ENCODE data around the gene KRT5.

KRT5 gene

DNA sequence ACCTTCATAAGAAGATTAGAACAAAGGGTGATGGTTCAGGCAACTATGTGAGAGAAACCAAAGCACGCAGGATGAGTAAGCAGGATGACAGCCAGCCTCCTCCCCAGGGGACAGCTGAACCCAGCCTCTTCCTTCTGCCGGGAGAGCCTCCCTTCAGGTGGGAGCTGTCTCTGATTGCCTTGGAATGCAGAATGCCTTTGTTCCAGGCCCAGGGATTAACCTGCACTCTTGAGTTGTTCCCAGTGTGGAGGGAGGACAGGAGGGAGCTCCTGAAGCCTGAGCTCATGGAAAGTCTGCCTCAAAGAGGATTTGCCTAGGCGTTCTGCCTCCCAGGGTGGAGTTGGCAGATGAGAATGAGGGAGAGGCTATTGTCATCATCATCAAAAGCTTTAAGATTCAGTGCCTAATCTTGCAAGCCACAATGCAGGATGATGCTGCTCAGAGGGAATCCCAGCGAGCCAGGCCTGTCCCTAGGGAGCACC is 23.6 kb downstream of the KRT5 start:
- no peak for ATAC-seq
- no peak for TF ChIP-seq ZNF70 (CRISPR knock-in tag; IDR thresholded peaks at IDR 0.05)
- TF ChIP-seq, protein P1, sequence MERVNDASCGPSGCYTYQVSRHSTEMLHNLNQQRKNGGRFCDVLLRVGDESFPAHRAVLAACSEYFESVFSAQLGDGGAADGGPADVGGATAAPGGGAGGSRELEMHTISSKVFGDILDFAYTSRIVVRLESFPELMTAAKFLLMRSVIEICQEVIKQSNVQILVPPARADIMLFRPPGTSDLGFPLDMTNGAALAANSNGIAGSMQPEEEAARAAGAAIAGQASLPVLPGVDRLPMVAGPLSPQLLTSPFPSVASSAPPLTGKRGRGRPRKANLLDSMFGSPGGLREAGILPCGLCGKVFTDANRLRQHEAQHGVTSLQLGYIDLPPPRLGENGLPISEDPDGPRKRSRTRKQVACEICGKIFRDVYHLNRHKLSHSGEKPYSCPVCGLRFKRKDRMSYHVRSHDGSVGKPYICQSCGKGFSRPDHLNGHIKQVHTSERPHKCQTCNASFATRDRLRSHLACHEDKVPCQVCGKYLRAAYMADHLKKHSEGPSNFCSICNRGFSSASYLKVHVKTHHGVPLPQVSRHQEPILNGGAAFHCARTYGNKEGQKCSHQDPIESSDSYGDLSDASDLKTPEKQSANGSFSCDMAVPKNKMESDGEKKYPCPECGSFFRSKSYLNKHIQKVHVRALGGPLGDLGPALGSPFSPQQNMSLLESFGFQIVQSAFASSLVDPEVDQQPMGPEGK (CRISPR knock-in tag; IDR thresholded peaks at IDR 0.05; ENCODE audit: borderline replicate concordance): no peak
- TF ChIP-seq TCF4 (CRISPR knock-in tag; IDR thresholded peaks at IDR 0.05; ENCODE audit: borderline replicate concordance): no peak
- TF ChIP-seq ZFP3 (CRISPR knock-in tag; IDR thresholded peaks at IDR 0.05): no peak
- TF ChIP-seq, protein P2, sequence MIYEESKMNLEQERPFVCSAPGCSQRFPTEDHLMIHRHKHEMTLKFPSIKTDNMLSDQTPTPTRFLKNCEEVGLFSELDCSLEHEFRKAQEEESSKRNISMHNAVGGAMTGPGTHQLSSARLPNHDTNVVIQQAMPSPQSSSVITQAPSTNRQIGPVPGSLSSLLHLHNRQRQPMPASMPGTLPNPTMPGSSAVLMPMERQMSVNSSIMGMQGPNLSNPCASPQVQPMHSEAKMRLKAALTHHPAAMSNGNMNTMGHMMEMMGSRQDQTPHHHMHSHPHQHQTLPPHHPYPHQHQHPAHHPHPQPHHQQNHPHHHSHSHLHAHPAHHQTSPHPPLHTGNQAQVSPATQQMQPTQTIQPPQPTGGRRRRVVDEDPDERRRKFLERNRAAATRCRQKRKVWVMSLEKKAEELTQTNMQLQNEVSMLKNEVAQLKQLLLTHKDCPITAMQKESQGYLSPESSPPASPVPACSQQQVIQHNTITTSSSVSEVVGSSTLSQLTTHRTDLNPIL (CRISPR knock-in tag; IDR thresholded peaks at IDR 0.05; ENCODE audit: low read depth): no peak
- no peak for TF ChIP-seq CSDC2 (CRISPR knock-in tag; IDR thresholded peaks at IDR 0.05)
- TF ChIP-seq GLIS3 (CRISPR knock-in tag; IDR thresholded peaks at IDR 0.05): no peak
- TF ChIP-seq, protein P3, sequence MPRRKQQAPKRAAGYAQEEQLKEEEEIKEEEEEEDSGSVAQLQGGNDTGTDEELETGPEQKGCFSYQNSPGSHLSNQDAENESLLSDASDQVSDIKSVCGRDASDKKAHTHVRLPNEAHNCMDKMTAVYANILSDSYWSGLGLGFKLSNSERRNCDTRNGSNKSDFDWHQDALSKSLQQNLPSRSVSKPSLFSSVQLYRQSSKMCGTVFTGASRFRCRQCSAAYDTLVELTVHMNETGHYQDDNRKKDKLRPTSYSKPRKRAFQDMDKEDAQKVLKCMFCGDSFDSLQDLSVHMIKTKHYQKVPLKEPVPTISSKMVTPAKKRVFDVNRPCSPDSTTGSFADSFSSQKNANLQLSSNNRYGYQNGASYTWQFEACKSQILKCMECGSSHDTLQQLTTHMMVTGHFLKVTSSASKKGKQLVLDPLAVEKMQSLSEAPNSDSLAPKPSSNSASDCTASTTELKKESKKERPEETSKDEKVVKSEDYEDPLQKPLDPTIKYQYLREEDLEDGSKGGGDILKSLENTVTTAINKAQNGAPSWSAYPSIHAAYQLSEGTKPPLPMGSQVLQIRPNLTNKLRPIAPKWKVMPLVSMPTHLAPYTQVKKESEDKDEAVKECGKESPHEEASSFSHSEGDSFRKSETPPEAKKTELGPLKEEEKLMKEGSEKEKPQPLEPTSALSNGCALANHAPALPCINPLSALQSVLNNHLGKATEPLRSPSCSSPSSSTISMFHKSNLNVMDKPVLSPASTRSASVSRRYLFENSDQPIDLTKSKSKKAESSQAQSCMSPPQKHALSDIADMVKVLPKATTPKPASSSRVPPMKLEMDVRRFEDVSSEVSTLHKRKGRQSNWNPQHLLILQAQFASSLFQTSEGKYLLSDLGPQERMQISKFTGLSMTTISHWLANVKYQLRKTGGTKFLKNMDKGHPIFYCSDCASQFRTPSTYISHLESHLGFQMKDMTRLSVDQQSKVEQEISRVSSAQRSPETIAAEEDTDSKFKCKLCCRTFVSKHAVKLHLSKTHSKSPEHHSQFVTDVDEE (CRISPR knock-in tag; IDR thresholded peaks at IDR 0.05): no peak

DNA sequence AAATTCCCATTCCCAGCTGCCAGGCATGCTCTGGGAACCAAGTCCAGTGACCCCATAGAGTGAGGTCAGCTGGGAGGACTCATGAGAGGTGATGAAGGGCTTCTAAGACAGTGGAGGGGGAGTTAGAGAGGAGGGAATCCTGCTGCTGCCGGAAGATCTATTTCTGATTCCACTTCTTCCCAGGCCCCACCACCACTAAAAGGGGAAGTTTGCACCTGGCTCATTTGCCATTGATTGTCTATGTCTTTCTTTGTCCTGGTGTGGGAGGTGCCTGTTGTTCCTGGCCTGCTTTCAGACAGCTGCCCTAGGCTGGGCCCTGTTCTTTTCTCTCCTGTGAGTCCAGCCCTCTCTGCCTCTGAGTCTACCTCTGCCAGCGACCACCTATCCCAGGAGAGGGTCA is 24.1 kb downstream of the KRT5 start:
- no peak for ATAC-seq
- no peak for TF ChIP-seq RARB (CRISPR knock-in tag; IDR thresholded peaks at IDR 0.05)
- no peak for TF ChIP-seq TCF4 (CRISPR knock-in tag; IDR thresholded peaks at IDR 0.05; ENCODE audit: borderline replicate concordance)
- TF ChIP-seq ZNF565 (CRISPR knock-in tag; conservative IDR thresholded peaks at IDR 0.05; ENCODE audit: low read depth): no peak
- TF ChIP-seq ARNTL (CRISPR knock-in tag; IDR thresholded peaks at IDR 0.05; ENCODE audit: borderline replicate concordance, low read depth): no peak
- TF ChIP-seq, protein P4, sequence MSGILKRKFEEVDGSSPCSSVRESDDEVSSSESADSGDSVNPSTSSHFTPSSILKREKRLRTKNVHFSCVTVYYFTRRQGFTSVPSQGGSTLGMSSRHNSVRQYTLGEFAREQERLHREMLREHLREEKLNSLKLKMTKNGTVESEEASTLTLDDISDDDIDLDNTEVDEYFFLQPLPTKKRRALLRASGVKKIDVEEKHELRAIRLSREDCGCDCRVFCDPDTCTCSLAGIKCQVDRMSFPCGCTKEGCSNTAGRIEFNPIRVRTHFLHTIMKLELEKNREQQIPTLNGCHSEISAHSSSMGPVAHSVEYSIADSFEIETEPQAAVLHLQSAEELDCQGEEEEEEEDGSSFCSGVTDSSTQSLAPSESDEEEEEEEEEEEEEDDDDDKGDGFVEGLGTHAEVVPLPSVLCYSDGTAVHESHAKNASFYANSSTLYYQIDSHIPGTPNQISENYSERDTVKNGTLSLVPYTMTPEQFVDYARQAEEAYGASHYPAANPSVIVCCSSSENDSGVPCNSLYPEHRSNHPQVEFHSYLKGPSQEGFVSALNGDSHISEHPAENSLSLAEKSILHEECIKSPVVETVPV (CRISPR knock-in tag; IDR thresholded peaks at IDR 0.05): no peak
- TF ChIP-seq BACH2 (CRISPR knock-in tag; IDR thresholded peaks at IDR 0.05; ENCODE audit: borderline replicate concordance): no peak
- TF ChIP-seq SNAI2 (CRISPR knock-in tag; IDR thresholded peaks at IDR 0.05): no peak
- no peak for TF ChIP-seq CSDC2 (CRISPR knock-in tag; IDR thresholded peaks at IDR 0.05)
- TF ChIP-seq, protein P1 (CRISPR knock-in tag; IDR thresholded peaks at IDR 0.05; ENCODE audit: borderline replicate concordance): no peak
- no peak for TF ChIP-seq ZNF8 (CRISPR knock-in tag; IDR thresholded peaks at IDR 0.05)
- TF ChIP-seq, protein P2 (CRISPR knock-in tag; IDR thresholded peaks at IDR 0.05; ENCODE audit: low read depth): no peak
- TF ChIP-seq GLIS3 (CRISPR knock-in tag; IDR thresholded peaks at IDR 0.05): no peak

DNA sequence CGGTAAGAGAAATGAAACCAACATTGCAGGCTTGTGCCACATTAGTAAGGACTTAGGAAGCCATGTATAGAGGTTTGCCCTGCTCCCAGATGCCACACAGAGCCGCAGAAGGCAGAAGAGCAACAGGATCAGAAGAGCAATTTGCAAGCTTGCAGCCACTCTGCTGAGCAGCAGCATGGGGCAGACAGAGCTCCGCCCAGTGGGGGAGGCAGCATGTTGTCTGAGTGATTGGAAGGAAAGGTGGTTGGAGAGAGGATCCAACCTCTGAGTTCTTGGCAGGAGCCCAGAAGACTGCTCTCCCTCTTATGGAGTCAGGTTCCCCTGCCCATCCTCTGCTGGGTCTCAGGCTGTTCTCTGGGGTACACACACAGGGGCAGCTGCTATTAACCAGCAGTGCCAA is 24.8 kb downstream of the KRT5 start:
- no peak for ATAC-seq
- no peak for TF ChIP-seq ZFP30 (CRISPR knock-in tag; IDR thresholded peaks at IDR 0.05)
- TF ChIP-seq, protein P4 (CRISPR knock-in tag; IDR thresholded peaks at IDR 0.05): no peak
- TF ChIP-seq PPARA (CRISPR knock-in tag; IDR thresholded peaks at IDR 0.05; ENCODE audit: borderline replicate concordance): no peak
- TF ChIP-seq, protein P3 (CRISPR knock-in tag; IDR thresholded peaks at IDR 0.05): no peak
- TF ChIP-seq ZNF565 (CRISPR knock-in tag; conservative IDR thresholded peaks at IDR 0.05; ENCODE audit: low read depth): no peak
- TF ChIP-seq, protein P2 (CRISPR knock-in tag; IDR thresholded peaks at IDR 0.05; ENCODE audit: low read depth): no peak
- TF ChIP-seq ZFP3 (CRISPR knock-in tag; IDR thresholded peaks at IDR 0.05): no peak
- TF ChIP-seq ZNF70 (CRISPR knock-in tag; IDR thresholded peaks at IDR 0.05): no peak
- TF ChIP-seq GLIS3 (CRISPR knock-in tag; IDR thresholded peaks at IDR 0.05): no peak
- TF ChIP-seq ESRRG (CRISPR knock-in tag; IDR thresholded peaks at IDR 0.05): no peak
- TF ChIP-seq CSDC2 (CRISPR knock-in tag; IDR thresholded peaks at IDR 0.05): no peak
- no peak for TF ChIP-seq TCF4 (CRISPR knock-in tag; IDR thresholded peaks at IDR 0.05; ENCODE audit: borderline replicate concordance)
- no peak for TF ChIP-seq ARNTL (CRISPR knock-in tag; IDR thresholded peaks at IDR 0.05; ENCODE audit: borderline replicate concordance, low read depth)

All from SK-N-SH treated with all-trans-retinoic acid at 6 μM for 48 hours (cell line).